ENCODE measurements around the gene DNAH11.

Gene DNAH11

GRCh38 chr7:21805791-21806190, 263.0 kb downstream of the DNAH11 start:
- no peak for DNase-seq (ENCODE audit: low read depth, low spot score)
- H3K4me3 ChIP-seq (ENCODE audit: low read depth, low read length), result no peak overlapping the region
- TF ChIP-seq CTCF (IDR thresholded peaks at IDR 0.05; ENCODE audit: insufficient read depth, low read length, missing control alignments), result no peak
- ChIA-PET CTCF (no interaction called here), POLR2A (no interaction called here)

GRCh38 chr7:21806388-21806787, 263.5 kb downstream of the DNAH11 start:
- H3K4me3 ChIP-seq (ENCODE audit: low read depth, low read length), result no peak overlapping the region
- POLR2A ChIA-PET, result no interaction called here
- CTCF ChIA-PET, result no interaction called here
- DNase-seq (ENCODE audit: low read depth, low spot score), result no peak
- TF ChIP-seq CTCF (IDR thresholded peaks at IDR 0.05; ENCODE audit: insufficient read depth, low read length, missing control alignments), result no peak

GRCh38 chr7:21819048-21819447, 276.2 kb downstream of the DNAH11 start:
- CTCF ChIA-PET, result no interaction called here

GRCh38 chr7:21828841-21829240, 286.0 kb downstream of the DNAH11 start:
- ChIA-PET POLR2A (no interaction called here), CTCF (no interaction called here)
- H3K4me3 ChIP-seq (ENCODE audit: low read depth, low read length), result no peak overlapping the region
- no peak for DNase-seq (ENCODE audit: low read depth, low spot score)
- TF ChIP-seq CTCF (IDR thresholded peaks at IDR 0.05; ENCODE audit: insufficient read depth, low read length, missing control alignments), result no peak

More at GRCh38 chr7:21819048-21819447, 276.2 kb downstream of the DNAH11 start:
- DNase-seq (ENCODE audit: low read depth, low spot score), result no peak
- H3K4me3 ChIP-seq (ENCODE audit: low read depth, low read length), result no peak overlapping the region
- POLR2A ChIA-PET, result no interaction called here
- TF ChIP-seq CTCF (IDR thresholded peaks at IDR 0.05; ENCODE audit: insufficient read depth, low read length, missing control alignments), result no peak

- ChIA-PET POLR2A (no interaction called here), CTCF (no interaction called here)
- TF ChIP-seq CTCF (IDR thresholded peaks at IDR 0.05; ENCODE audit: insufficient read depth, low read length, missing control alignments), result no peak
- DNase-seq (ENCODE audit: low read depth, low spot score), result no peak
- H3K4me3 ChIP-seq (ENCODE audit: low read depth, low read length), result no peak overlapping the region
Observed at GRCh38 chr7:21829731-21830130, 286.9 kb downstream of the DNAH11 start.

GRCh38 chr7:21844742-21845141, 301.9 kb downstream of the DNAH11 start:
- CTCF ChIA-PET, result no interaction called here
- H3K4me3 ChIP-seq (ENCODE audit: low read depth, low read length), result no peak overlapping the region
- POLR2A ChIA-PET, result no interaction called here
- DNase-seq (ENCODE audit: low read depth, low spot score), result no peak
- no peak for TF ChIP-seq CTCF (IDR thresholded peaks at IDR 0.05; ENCODE audit: insufficient read depth, low read length, missing control alignments)
